K562 treated with DMSO at 1 percent for 4 hours (cell line): Measurements from ENCODE around the gene EXOC3L1. TPM values are rescaled to one million over a fixed set of nuclear protein-coding genes. Genes with fewer than 3 reads are reported as not detected.

ENCODE experiments used
- total RNA-seq: library from RNA; unstranded; fragments of 300-600 nt; gene quantifications from 2 replicates; pipeline ENCODE4 v1.2.3, GENCODE V29; 2022; ENCODE audit not compliant: insufficient read depth

Gene EXOC3L1
- total RNA-seq = not detected in 2 replicates

GRCh38 chr16:67190041-67190440, at the start of gene EXOC3L1:
Gene EXOC3L1, minus strand, starts transcription at chr16:67190136. Its CDS starts 460 bp downstream, at chr16:67189676.

GRCh38 chr16:67226804-67227566, 37.0 kb upstream of the EXOC3L1 start, which contains the start of gene TMEM208:
Gene TMEM208, plus strand, starts transcription at chr16:67227130. Its CDS starts 89 bp downstream, at chr16:67227219.

DNA sequence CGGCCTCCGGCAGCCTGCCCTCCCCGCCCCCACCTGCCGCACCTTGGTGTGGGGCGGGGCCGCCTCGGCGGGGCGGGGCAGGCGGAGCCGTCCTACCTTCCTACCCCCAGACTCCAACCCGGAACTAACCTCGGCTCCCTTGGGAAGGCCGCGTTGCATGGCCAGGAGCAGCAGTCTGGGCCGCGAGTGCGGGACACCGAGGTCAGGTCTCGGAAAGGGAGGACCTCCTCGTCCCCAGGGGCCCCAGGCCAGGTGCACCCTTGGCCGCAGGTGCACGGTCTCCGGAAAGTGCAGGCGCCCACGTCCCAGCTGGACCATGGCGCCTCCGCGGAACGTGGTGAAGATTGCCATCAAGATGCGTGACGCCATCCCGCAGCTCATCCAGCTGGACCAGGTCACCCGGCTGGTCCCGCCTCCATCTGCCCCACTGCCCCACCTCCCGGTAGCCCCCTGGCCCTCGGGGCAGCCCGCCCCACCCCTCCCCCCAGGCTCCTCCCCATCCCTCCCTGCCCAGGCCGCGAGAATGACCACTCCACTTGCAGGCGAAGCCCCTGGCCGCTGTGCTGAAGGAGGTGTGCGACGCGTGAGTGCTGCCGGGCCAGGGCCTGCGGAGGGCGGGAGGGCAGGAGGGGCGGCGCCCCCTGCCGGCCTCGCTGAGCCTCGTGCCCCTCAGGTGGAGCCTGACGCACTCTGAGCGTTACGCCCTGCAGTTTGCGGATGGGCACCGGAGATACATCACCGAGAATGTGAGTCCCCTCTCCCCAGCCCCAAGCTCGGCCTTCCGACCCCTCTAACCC, 9.3 kb upstream of the EXOC3L1 start, which contains the start of gene ELMO3:
Gene ELMO3, plus strand, starts transcription at position 121 of the 797 bp plus-strand sequence. Its CDS starts 196 bp downstream, at position 317.

DNA sequence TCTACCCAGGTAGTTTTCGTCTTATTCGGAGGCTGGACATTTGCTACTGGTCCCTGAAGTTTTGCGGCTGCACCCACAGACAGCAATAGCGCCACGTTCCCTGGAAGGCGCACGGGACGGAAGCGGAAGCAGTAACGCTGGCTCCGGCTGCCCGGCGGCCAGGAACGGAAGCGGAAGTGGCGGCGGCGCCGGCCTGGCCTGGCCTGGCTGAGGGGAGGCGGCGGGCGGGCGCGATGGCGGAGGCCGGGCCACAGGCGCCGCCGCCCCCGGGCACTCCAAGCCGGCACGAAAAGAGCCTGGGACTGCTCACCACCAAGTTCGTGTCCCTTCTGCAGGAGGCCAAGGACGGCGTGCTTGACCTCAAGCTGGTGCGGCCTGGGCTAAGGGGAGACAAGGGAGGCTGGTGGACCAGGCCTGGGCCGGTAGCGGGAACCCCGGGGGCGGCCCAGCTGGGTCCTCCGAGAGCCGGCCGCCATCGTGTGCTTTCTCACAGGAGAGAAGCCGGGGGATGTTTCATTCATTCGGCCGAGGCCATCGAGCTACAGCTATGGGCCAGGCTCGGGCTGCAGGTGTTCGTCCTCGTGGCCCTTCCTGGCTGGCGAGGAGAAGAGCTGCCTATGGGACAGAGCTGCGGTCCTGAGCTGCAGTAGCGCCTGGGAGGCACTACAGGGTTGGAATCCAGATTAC, 2.2 kb upstream of the EXOC3L1 start, which contains the start of gene E2F4:
Gene E2F4, plus strand, starts transcription at position 161 of the 687 bp plus-strand sequence. Its CDS starts 73 bp downstream, at position 234.

DNA sequence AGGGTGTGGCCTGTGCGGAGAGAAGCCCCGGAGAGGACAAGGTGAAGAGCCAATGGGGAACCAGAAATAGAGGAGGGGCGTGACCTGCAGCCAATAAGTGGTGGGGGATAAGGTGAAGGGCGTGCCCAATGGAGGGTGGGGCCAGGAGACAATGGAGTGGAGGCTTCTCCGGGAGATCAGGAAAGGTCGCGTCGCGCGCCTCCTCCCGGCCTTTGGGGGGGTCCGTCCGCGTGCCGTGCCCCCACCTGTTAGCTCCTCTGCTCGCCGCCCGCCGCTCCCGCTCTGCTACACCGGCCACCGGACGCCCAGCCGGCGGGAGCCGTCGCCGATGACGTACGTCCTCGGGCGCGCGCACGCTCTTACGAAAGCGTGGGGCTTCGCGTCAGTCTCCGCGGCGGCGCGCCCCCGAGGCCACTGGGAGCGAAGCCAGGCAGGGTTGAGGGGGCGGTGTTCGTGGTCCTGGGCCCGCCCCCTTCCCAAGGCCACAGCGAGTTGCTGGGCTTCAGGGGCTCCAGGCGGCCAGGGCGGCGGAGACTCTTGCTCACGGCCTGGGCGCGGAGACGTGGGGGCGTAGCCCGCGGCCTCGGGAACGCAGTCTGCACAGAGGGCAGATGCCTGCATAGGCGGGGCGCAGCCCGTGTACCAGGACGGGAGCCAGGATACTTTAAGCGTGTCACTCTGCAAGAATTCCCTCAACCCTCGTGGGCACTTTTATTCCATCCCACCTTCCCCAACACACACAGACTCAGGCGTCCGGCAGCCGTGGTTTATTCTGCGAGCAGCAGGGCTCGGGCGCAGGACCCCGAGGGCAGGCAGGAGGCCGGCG, 6.1 kb downstream of the EXOC3L1 start, which contains the start of gene MATCAP1:
Gene MATCAP1, minus strand, starts transcription at position 337 of the 826 bp plus-strand sequence. CDS start 3,353 bp downstream, outside the sequence.

GRCh38 chr16:67170168-67170948, 19.6 kb downstream of the EXOC3L1 start, which contains the start of gene NOL3:
Gene NOL3, plus strand, starts transcription at chr16:67170538.

DNA sequence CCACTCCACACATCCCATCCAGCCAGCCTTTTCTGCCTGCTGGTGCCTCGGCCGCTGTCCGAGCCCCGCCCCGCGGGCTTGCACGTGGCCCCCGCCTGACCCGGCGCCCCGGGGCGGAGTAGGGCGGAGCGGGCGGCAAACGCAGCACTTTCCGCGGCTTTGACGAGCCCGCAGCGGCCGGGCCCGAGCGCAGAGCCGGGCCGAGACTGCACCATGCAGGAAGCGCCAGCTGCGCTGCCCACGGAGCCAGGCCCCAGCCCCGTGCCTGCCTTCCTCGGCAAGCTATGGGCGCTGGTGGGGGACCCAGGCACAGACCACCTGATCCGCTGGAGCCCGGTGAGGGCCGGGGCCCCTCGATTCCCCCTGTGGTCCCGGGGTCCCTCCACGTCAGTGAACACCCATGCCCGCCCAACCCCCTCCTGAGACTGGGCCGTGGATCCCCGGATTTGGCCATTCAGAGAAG, 25.3 kb downstream of the EXOC3L1 start, which contains the start of gene HSF4:
Gene HSF4, plus strand, starts transcription at position 147 of the 463 bp plus-strand sequence. Its CDS starts 67 bp downstream, at position 214.

DNA sequence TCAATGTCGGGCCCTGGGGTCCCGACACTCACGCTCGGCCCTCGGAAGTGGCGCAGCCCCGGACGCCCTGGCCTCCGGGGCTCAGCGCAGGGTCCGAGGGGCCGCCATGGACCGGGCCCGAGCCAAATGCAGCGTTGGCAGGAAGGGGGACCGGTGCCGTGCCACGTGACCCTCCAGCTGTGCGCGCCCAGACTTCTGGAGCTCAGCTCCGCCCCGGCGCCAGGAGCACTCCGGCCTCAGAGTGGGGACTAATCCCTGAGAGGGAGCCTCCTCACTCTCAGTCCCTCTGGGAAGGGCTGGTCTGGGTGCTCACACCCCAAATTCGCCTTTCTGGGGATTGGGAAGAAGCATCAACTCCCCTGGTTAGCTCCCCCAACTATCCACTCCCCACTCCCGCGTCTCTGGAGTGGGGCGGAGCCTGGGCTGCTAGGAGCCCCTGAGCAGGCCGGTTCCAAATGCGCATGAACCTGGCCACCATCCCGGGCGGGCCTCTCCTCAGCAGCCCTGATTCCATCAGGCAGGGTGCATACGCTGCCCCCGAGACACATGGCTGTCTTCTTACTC, 39.0 kb downstream of the EXOC3L1 start, which contains the start of gene B3GNT9:
Gene B3GNT9, minus strand, starts transcription at position 166 of the 564 bp plus-strand sequence. CDS start 513 bp downstream, outside the sequence.

Other genes with a start within 250 kb of the EXOC3L1 start
- 0.93 TPM in 1 of 2 replicates, not detected in the other for gene CES3, start 228.9 kb downstream of the EXOC3L1 start, total RNA-seq
- gene CES4A, start 201.5 kb downstream of the EXOC3L1 start, total RNA-seq = not detected in 2 replicates
- gene CBFB, start 161.0 kb downstream of the EXOC3L1 start, total RNA-seq = 34.7 and 44.2 TPM in 2 replicates
- 9.2 and 13.9 TPM in 2 replicates for gene PHAF1, start 80.2 kb downstream of the EXOC3L1 start, total RNA-seq
- 3.7 and 5.6 TPM in 2 replicates for gene B3GNT9, start 39.1 kb downstream of the EXOC3L1 start, total RNA-seq
- gene TRADD, start 30.2 kb downstream of the EXOC3L1 start, total RNA-seq = 28.0 and 33.7 TPM in 2 replicates
- 9.0 and 16.6 TPM in 2 replicates for gene FBXL8, start 30.2 kb downstream of the EXOC3L1 start, total RNA-seq
- 14.8 and 26.3 TPM in 2 replicates for gene HSF4, start 25.4 kb downstream of the EXOC3L1 start, total RNA-seq
- 15.7 and 20.6 TPM in 2 replicates for gene NOL3, start 19.6 kb downstream of the EXOC3L1 start, total RNA-seq
- 16.8 and 24.9 TPM in 2 replicates for gene MATCAP1, start 6.2 kb downstream of the EXOC3L1 start, total RNA-seq
- 82.7 and 87.6 TPM in 2 replicates for gene E2F4, start 2.0 kb upstream of the EXOC3L1 start, total RNA-seq
- gene ELMO3, start 9.0 kb upstream of the EXOC3L1 start, total RNA-seq = 1.6 and 4.3 TPM in 2 replicates
- gene TMEM208, start 37.0 kb upstream of the EXOC3L1 start, total RNA-seq = 57.9 and 64.8 TPM in 2 replicates
- 45.2 and 50.9 TPM in 2 replicates for gene FHOD1, start 57.3 kb upstream of the EXOC3L1 start, total RNA-seq
- 1.8 and 2.0 TPM in 2 replicates for gene SLC9A5, start 58.8 kb upstream of the EXOC3L1 start, total RNA-seq
- 29.4 and 39.8 TPM in 2 replicates for gene PLEKHG4, start 89.4 kb upstream of the EXOC3L1 start, total RNA-seq
- gene KCTD19, start 136.6 kb upstream of the EXOC3L1 start, total RNA-seq = 0.15 TPM in 1 of 2 replicates, not detected in the other
- 0.30 TPM in 1 of 2 replicates, not detected in the other for gene LRRC36, start 136.7 kb upstream of the EXOC3L1 start, total RNA-seq
- gene TPPP3, start 203.4 kb upstream of the EXOC3L1 start, total RNA-seq = not detected in 2 replicates
- not detected in 2 replicates for gene ZDHHC1, start 226.3 kb upstream of the EXOC3L1 start, total RNA-seq
- not detected in 2 replicates for gene HSD11B2, start 241.0 kb upstream of the EXOC3L1 start, total RNA-seq